GM12801 (cell line): ENCODE results near the gene GARS1.

ENCODE experiments used
- CTCF ChIP-seq: IDR thresholded peaks from one replicate; pipeline ENCODE4 v1.5.1; 2011; ENCODE audit warnings: control low read depth; ENCODE audit not compliant: insufficient read length; ENCODE audit errors: extremely low read depth

Gene GARS1

GRCh38 chr7:30681815-30682211, 87.1 kb downstream of the GARS1 start:
- no peak for TF ChIP-seq CTCF

GRCh38 chr7:30682212-30683083, 87.8 kb downstream of the GARS1 start, which contains the start of gene CRHR2:
CRHR2 (minus strand) TSS chr7:30682456; CDS start chr7:30682280, 176 bp downstream.
- TF ChIP-seq CTCF, result no peak

GRCh38 chr7:30683306-30683705, 88.6 kb downstream of the GARS1 start:
- TF ChIP-seq CTCF, result no peak
